Measurements from ENCODE around the gene CD300LF.
A peak's percentile ranks its signal among the peaks of the same experiment; 100 is the strongest.

Gene CD300LF

DNA sequence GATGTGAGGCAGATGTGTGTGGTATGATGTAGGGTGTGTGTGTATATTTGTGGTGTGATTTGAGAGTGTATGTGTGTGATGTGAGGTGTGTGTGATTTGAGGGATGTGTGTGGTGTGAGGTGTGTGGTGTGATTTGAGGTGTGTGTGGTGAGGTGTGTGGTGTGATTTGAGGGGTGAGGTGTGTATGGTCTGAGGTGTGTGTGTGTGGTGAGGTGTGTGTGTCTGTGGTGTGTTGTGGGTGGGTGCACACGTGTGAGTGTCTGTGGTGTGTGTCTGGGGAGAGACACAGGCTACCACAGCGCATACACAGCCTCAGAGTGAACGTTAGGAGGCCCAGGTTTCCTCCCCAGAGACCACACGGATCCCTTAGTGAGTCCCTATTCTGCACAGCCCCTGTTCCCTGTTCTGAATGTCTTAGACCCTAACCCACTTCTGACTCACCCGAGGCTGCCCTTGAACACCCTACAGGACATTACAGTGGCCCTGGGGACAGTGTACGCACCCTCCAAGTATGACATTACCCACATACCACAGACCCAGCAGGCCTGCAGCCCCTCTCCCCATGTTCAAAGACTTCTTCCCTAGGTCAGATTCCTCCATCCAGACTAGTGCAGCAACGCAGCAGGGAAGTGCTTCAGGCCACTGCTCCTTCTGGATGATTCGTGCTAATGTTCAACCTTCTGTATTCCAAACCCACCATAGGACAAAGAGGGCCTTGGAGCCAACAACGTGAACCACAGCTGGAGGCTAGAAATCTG, 20.8 kb upstream of the CD300LF start:
- TF ChIP-seq ZNF274 (IDR thresholded peaks at IDR 0.05; ENCODE audit: low read depth, low read length) = no peak
- TF ChIP-seq YY1 (IDR thresholded peaks at IDR 0.05; ENCODE audit: insufficient read depth, insufficient read length) = no peak
- no peak for TF ChIP-seq SUZ12 (IDR thresholded peaks at IDR 0.05; ENCODE audit: extremely low read depth, insufficient read depth, insufficient read length)
- H3K4me3 ChIP-seq (ENCODE audit: insufficient read length, low read depth) = no peak overlapping the region
- no peak for DNase-seq (ENCODE audit: low read depth, low spot score)
- H3K4me1 ChIP-seq (ENCODE audit: insufficient read depth, insufficient read length) = peaks cover 4% of the 10 kb centered on the region
- H3K36me3 ChIP-seq (ENCODE audit: insufficient read depth, insufficient read length, low read length) = no peaks in the 10 kb centered on the region
- H3K9ac ChIP-seq (ENCODE audit: insufficient read length, low read depth) = no peak overlapping the region
- H3K9me3 ChIP-seq (ENCODE audit: insufficient read depth, low read length) = peaks cover 5% of the 10 kb centered on the region
- H3K27me3 ChIP-seq (ENCODE audit: insufficient read depth, insufficient read length) = peaks cover 14% of the 10 kb centered on the region

DNA sequence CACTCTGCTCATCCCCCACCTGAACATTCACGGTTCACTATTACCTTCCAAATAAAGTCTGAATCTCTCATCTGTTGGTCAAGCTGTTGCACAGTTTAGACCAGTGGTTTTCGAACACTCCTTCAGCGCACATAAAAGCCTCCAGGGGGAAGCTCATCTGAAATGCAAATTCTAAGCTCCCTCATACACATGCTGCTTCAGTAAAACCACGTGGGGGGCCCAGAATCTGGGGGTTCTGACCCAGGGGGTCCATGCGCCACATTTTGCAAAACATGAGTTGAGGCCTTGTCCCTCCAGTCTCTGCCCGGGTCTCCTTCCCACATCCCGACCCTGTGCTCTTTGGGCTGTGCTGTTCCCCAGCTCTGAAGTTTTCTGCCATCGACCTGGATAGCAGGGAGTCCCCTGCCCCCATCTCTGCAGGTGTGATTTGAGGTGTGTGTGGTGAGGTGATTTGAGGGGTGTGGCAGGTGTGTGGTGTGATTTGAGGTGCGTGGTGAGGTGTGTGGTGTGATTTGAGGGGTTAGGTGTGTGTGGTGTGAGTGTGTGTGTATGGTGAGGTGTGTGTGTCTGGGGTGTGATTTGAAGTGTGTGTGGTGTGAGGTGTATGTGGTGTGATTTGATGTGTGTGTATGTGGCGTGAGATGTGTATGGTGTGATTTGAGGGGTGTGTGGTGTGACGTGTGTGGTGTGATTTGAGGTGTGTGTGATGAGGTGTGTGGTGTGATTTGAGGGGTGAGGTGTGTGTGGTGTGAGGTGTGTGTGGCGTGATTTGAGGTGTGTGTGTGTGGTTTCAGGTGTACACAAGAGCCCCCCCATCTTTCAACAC, 19.5 kb upstream of the CD300LF start:
- Histone ChIP-seq H3K4me3 (ENCODE audit: insufficient read length, low read depth) (no peak overlapping the region), H3K9me3 (ENCODE audit: insufficient read depth, low read length) (peaks cover 11% of the 10 kb centered on the region), H3K36me3 (ENCODE audit: insufficient read depth, insufficient read length, low read length) (no peaks in the 10 kb centered on the region), H3K4me1 (ENCODE audit: insufficient read depth, insufficient read length) (no peaks in the 10 kb centered on the region), H3K9ac (ENCODE audit: insufficient read length, low read depth) (peak overlapping the region; percentile 11), H3K27me3 (ENCODE audit: insufficient read depth, insufficient read length) (peaks cover 14% of the 10 kb centered on the region)
- TF ChIP-seq SUZ12 (IDR thresholded peaks at IDR 0.05; ENCODE audit: extremely low read depth, insufficient read depth, insufficient read length) (no peak), YY1 (IDR thresholded peaks at IDR 0.05; ENCODE audit: insufficient read depth, insufficient read length) (no peak), ZNF274 (IDR thresholded peaks at IDR 0.05; ENCODE audit: low read depth, low read length) (no peak)
- no peak for DNase-seq (ENCODE audit: low read depth, low spot score)

DNA sequence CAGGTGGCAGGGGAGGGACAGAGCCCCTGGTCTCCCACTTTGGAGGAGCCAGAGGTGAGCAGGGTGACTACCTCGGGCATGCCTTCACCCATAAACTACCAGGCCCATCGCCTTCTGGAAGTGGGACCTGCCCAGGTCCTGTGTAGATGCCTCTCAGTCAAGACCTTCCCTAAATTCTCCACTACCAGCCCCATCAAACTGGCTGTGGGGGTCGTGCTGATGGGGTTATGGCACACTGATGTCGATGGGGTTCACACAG, 18.6 kb upstream of the CD300LF start:
- TF ChIP-seq YY1 (IDR thresholded peaks at IDR 0.05; ENCODE audit: insufficient read depth, insufficient read length) (no peak), ZNF274 (IDR thresholded peaks at IDR 0.05; ENCODE audit: low read depth, low read length) (no peak), SUZ12 (IDR thresholded peaks at IDR 0.05; ENCODE audit: extremely low read depth, insufficient read depth, insufficient read length) (no peak)
- Histone ChIP-seq H3K4me1 (ENCODE audit: insufficient read depth, insufficient read length) (no peaks in the 10 kb centered on the region), H3K9ac (ENCODE audit: insufficient read length, low read depth) (no peak overlapping the region), H3K4me3 (ENCODE audit: insufficient read length, low read depth) (no peak overlapping the region), H3K36me3 (ENCODE audit: insufficient read depth, insufficient read length, low read length) (no peaks in the 10 kb centered on the region), H3K9me3 (ENCODE audit: insufficient read depth, low read length) (peaks cover 11% of the 10 kb centered on the region), H3K27me3 (ENCODE audit: insufficient read depth, insufficient read length) (peaks cover 14% of the 10 kb centered on the region)
- DNase-seq (ENCODE audit: low read depth, low spot score) = no peak

DNA sequence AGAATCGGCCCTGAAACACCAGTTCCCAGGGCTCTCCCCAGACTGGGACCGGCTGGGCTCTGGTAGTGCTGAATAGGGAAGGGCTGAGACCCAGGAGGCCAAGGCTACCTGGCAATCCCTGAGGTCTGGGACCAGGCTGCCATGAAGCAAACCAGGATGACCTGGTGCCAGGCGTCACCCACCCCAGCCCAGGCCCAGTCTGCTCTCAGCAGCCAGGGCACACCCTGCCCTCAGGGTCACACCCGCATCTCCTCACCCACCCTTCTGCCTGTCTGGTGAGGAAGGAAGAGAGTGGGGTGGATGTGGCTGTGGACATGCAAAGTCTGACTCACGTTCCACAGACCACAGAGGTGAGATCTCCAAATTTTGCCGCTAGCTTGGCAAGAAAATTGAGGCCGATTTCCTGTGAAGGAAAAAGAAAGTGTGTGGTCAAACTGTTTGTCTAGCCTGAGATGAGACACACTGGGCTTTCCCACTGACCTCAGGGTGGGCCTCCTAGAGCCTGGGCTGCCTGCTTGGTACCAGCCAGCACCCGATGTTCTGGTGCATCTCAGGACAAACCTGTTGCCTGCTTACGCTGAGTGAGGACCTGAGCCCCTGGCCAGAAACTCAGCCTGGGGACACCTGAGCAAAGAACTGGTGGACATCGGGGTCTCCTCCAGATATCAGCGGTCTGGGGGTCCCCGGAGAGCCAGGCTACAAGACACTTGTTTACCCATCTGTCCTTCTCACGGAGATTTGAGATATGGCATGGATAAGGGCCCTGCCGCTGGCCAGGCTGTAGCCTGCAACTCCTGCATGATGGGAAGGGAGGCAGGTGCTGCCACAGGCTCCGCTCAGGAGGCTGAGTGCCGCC, 18.0 kb upstream of the CD300LF start:
- Histone ChIP-seq H3K9ac (ENCODE audit: insufficient read length, low read depth) (no peak overlapping the region), H3K4me3 (ENCODE audit: insufficient read length, low read depth) (no peak overlapping the region), H3K4me1 (ENCODE audit: insufficient read depth, insufficient read length) (no peaks in the 10 kb centered on the region), H3K9me3 (ENCODE audit: insufficient read depth, low read length) (peaks cover 11% of the 10 kb centered on the region), H3K27me3 (ENCODE audit: insufficient read depth, insufficient read length) (peaks cover 14% of the 10 kb centered on the region), H3K36me3 (ENCODE audit: insufficient read depth, insufficient read length, low read length) (no peaks in the 10 kb centered on the region)
- no peak for DNase-seq (ENCODE audit: low read depth, low spot score)
- TF ChIP-seq ZNF274 (IDR thresholded peaks at IDR 0.05; ENCODE audit: low read depth, low read length) (no peak), YY1 (IDR thresholded peaks at IDR 0.05; ENCODE audit: insufficient read depth, insufficient read length) (no peak), SUZ12 (IDR thresholded peaks at IDR 0.05; ENCODE audit: extremely low read depth, insufficient read depth, insufficient read length) (no peak)

DNA sequence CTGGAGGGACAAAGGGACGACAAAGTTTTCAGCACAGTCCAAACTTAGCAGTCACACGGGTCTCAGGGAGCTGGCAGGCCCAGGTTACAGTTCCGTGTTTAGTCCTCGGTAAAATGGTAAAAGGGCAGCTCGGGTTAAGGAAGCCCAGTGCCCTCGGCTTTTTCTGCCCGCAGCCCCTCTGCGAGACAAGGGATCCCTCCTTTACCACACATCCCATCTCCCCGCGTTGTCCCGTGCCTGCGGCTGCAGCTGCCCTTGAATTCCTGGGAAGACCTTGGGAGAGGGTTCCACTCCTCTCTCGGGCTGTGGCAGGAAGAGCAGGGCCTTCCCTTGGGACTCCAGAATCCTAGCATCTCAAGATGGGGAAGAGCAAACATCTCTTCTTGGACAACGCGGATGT, 17.1 kb upstream of the CD300LF start:
- TF ChIP-seq SUZ12 (IDR thresholded peaks at IDR 0.05; ENCODE audit: extremely low read depth, insufficient read depth, insufficient read length) = no peak
- TF ChIP-seq YY1 (IDR thresholded peaks at IDR 0.05; ENCODE audit: insufficient read depth, insufficient read length) = no peak
- TF ChIP-seq ZNF274 (IDR thresholded peaks at IDR 0.05; ENCODE audit: low read depth, low read length) = no peak
- no peak overlapping the region for H3K4me3 ChIP-seq (ENCODE audit: insufficient read length, low read depth)
- no peak overlapping the region for H3K9ac ChIP-seq (ENCODE audit: insufficient read length, low read depth)
- no peaks in the 10 kb centered on the region for H3K4me1 ChIP-seq (ENCODE audit: insufficient read depth, insufficient read length)
- peaks cover 11% of the 10 kb centered on the region for H3K9me3 ChIP-seq (ENCODE audit: insufficient read depth, low read length)
- peaks cover 9% of the 10 kb centered on the region for H3K27me3 ChIP-seq (ENCODE audit: insufficient read depth, insufficient read length)
- no peaks in the 10 kb centered on the region for H3K36me3 ChIP-seq (ENCODE audit: insufficient read depth, insufficient read length, low read length)
- DNase-seq (ENCODE audit: low read depth, low spot score) = no peak

DNA sequence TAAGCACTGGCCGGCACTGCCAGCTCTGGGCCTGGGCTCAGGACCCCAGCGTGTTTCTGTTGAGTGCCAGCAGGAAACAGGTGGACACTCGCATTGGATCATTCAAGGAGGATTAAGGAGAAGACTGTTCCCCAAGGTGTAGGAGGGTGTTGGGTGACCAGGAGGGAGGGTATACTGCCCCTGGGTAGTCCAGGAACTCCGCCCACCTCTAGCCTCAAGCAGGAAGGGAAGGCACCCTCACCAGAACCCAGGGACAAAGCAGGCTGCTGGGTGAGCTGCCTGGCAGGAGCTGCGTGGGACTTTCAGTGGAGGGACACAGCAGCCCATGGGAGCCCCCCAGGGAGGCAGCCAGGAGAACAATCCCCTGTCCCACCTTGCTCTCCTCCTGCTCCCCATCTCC, 16.6 kb upstream of the CD300LF start:
- TF ChIP-seq SUZ12 (IDR thresholded peaks at IDR 0.05; ENCODE audit: extremely low read depth, insufficient read depth, insufficient read length) (no peak), ZNF274 (IDR thresholded peaks at IDR 0.05; ENCODE audit: low read depth, low read length) (no peak), YY1 (IDR thresholded peaks at IDR 0.05; ENCODE audit: insufficient read depth, insufficient read length) (no peak)

More for the DNA sequence above, 16.6 kb upstream of the CD300LF start:
- no peaks in the 10 kb centered on the region for H3K4me1 ChIP-seq (ENCODE audit: insufficient read depth, insufficient read length)
- H3K27me3 ChIP-seq (ENCODE audit: insufficient read depth, insufficient read length) = peaks cover 9% of the 10 kb centered on the region
- peaks cover 11% of the 10 kb centered on the region for H3K9me3 ChIP-seq (ENCODE audit: insufficient read depth, low read length)
- DNase-seq (ENCODE audit: low read depth, low spot score) = no peak
- no peak overlapping the region for H3K4me3 ChIP-seq (ENCODE audit: insufficient read length, low read depth)
- H3K36me3 ChIP-seq (ENCODE audit: insufficient read depth, insufficient read length, low read length) = no peaks in the 10 kb centered on the region
- H3K9ac ChIP-seq (ENCODE audit: insufficient read length, low read depth) = no peak overlapping the region
